ENCODE measurements around the gene SEC23B.

Gene SEC23B

DNA sequence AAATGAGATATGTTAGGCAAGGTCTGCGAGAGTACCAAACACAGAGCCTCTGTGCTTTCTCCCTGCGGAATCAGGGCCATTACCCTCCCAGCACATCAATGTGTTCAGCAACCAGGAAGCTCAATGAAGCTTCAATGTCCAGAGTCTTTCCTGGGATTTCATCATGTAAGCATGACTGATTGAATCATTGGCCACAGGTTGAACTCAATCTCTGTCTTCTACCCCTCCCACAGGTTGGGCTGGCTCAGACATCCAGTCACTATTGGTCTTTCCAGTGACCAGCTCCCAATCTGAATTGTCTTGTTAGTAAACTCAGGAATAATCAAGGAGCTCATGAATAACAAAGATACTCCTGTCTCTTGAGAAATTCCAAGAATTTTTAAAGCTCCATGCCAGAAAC lies 77.4 kb downstream of the SEC23B start:
- in situ Hi-C loops (cut with MboI; ENCODE audit: low sequenced_read_pairs): no loop called here

DNA sequence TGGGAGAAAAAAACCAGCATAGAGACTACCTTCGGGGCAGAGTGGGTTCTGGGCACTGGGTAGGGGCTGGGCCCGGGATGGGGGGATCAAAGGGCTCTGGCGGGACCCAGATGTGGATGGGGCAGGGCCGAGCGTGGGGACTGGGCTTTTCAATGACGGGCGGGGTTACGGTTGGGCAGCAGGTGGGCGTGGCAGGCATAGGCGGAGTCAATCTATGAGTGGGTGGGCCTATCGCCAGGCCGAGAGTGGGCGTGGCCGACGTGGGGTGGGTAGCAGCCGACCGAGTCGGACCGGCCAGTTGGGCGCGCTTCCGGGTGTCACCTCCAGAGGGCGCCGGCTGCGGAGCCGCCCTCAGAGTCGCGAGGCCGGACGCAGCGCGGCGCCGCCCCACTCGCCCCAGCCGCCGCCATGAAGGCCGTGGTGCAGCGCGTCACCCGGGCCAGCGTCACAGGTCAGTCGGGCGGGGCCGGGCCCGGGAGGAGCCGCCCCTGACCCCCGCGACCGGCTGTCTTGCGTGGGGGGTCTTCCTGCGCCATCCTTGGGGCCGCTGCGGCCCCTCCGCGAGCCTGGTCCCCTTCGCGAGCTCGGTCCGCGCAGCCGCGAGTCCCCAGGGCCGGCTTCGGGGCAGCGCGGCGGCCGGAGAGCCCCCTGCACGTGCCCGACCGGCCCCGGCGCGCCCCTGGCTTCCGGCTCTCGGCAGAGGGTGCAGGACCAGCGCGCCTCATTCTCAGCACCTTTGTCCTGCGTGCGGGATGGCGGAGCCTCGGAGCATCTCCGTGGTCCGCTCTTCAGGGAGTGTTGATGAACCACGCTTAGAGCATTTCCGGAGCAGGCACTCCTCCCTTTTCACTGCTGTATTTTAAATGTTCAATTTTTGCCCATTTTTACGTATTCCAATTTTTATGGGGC lies 80.2 kb downstream of the SEC23B start, which contains the start of gene DTD1:
Gene DTD1 (plus strand): TSS at position 390 of the 909 bp plus-strand sequence. CDS start 19 bp downstream, at position 409.
- in situ Hi-C loops (cut with MboI; ENCODE audit: low sequenced_read_pairs): no loop called here

DNA sequence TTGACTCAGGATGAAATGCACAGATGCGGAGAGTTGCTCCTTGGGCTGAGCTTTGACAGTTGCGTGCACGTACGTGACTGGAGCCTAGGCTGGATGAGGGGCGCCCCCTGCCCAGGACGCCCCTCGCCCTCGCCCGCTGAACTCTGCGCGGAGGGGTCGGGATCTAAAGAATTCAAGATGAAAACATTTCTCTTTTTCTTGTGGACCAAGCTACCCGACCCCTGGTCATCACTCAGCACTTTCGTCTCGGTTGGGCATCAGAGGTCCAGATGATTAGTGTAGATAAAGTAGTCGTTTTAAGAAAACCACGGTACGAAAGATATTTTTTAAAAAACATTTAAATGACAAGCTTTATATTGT lies 80.8 kb downstream of the SEC23B start:
- in situ Hi-C loops (cut with MboI; ENCODE audit: low sequenced_read_pairs): no loop called here

DNA sequence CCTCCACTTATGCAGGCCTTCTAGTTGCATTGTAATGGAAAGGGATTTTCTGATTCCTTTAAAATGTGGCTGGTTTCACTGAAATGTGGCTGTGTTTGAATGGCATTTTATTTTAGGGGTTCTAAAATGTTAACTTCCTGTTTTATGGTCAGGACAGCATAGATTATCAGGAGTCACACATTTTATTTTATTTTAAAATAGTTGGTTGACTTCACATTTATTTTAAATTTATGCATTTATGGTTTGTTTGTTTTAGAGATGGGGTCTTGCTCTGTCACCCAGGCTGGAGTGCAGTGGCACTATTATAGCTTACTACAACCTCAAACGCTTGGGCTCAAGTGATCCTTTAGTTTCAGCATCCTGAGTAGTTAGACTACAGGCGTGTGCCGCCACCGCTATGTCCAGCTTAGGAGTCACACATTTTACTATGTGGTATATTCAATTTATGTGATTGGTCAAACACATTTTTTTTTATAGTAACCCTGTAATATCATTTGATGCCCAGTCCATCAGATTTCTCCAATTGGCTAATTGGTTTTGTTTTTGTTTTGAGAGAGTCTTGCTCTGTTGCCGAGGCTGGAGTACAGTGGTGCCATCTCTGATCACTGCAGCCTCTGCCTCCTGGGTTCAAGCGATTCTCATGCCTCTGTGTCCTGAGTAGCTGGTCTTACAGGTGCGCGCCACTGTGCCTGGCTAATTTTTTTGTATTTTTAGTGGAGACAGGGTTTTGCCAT lies 82.4 kb downstream of the SEC23B start:
- in situ Hi-C loops (cut with MboI; ENCODE audit: low sequenced_read_pairs): no loop called here

DNA sequence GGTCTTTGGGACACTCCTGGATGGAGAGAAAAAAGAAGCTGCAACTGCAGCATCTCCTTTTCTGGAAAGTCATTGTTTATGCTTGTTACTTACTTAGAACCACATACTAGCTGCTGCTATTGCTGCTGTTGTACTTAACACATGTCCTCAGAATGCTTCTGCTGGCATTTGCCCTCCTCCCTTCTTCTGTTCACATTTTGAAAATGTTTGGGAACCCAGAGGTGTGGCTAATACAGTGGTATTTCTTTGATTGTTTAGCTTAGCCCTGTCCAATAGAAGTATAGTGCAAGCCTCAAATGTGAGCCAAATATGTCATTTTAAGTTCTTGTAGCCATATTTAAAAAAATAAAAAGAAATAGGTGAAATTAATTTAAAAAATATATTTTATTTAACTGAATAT lies 88.5 kb downstream of the SEC23B start:
- in situ Hi-C loops (cut with MboI; ENCODE audit: low sequenced_read_pairs): no loop called here

DNA sequence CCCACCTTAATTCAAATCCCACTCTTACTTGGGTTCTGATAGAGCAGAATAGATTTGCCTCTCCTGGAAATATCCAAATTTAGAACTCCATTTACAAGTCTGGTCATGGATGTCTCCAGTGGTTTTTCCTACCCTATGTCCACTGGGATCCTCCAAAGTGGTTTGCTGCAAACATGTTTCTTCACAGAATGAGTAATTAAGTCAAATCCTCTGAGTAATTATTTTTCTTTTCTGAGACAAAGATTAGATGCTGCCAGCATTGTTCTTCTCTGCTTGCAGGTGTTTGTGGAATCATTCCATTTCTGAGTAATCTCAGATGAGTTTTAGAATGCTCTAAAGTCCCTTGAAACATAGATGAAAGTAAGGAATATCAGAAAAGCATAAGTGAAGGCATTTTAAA lies 102.0 kb downstream of the SEC23B start:
- in situ Hi-C loops (cut with MboI; ENCODE audit: low sequenced_read_pairs): no loop called here
